COR-L47 (cell line): ENCODE results near the gene HYDIN.

Experiments used
- DNase-seq: peaks from one replicate; lab custom pipeline; 2025; lab: John Stamatoyannopoulos, UW

HYDIN gene

DNA sequence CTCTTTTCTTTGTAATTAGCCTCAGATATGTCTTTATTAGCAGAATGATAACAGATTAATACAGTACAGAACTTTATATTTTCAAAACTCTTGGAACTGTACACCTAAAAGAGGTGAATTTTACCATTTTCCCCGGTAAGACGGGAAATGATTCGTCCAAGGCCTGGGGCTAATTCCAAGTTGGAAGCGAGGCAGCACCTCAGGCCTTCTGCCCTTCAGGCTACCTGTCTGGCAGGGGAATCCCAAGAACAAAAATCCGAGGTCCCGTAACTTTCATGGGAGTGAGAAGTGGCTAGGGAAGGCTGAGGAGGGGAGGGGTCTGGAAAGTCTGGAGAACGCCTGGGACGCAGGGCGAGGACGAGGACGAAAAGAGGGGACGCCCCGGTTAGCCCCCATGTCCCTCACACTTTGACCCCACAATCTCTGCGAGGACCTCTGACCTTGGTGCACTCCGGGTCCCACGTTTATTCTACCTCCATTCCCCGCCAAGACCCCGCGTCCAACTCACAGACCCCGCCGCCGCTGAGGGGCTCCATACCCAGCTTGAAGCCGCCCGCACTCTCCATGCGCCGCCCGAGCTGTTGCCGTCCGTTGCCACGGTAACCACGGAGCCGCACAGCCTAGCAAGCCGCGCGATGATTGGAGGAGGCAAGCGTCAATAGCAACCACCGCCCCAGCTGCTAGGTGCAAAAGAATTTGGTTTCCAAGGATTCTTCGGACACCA, at the start of gene HYDIN:
Gene HYDIN (minus strand): TSS at position 601 of the 724 bp plus-strand sequence. CDS start 43,827 bp downstream, outside the sequence.
- DNase-seq: peak; percentile 75

GRCh38 chr16:71276589-71277334, 46.2 kb upstream of the HYDIN start:
- no peak for DNase-seq

- no peak for DNase-seq
Measured at GRCh38 chr16:71273384-71273783, 42.9 kb upstream of the HYDIN start.

DNA sequence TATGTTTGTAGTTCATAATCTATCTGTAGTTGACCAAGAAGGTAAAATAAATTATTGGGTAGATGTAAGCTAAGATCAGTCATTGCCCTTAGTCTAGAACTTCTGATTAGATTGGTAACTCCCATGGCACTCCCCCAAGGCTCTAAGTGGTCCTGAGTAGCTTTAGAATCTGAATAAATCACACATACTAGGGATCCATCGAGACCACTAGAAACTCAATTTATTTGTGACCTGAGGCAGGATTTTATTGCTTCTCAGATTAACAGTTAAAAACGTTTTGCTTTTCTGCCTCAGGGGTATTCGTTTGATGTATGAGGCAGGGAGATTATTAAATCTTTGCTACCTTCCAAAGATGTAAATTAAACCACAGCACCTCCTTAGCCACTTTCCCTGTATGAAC, 33.8 kb upstream of the HYDIN start:
- no peak for DNase-seq

DNA sequence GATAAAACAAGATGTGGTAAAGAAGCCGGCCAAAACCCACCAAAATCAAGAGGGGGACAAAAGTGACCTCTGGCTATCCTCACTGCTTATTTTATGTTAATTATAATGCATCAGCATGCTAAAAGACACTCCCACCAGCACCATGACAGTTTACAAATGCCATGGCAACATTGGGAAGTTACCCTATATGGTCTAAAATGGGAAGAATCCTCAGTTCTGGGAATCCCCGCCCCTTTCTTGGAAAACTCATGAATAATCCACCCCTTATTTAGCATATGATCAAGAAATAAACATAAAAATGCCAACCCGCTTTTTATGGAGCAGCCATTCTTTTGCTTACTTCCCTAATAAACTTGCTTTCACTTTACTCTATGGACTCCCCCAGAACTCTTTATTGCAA, 33.1 kb upstream of the HYDIN start:
- no peak for DNase-seq

DNA sequence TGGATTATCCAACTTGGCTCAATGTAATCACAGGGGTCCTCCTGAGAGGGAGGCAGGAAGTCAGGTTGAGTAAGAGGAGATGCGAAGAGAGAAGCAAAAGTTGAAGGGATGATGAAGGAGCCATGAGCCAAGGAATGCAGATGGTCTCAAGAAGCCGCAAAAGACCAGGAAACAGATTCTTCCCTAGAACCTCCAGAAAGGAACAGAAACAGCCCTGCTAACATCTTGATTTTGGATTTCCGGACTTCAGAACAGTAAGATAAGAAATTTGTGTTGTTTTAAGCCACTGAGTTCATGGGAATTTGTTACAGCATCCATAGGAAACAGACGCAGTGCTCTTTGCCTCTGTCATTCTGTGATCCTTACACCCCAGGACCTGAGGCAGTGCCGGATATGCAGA, 31.9 kb upstream of the HYDIN start:
- no peak for DNase-seq

GRCh38 chr16:71260995-71261394, 30.5 kb upstream of the HYDIN start:
- no peak for DNase-seq

DNA sequence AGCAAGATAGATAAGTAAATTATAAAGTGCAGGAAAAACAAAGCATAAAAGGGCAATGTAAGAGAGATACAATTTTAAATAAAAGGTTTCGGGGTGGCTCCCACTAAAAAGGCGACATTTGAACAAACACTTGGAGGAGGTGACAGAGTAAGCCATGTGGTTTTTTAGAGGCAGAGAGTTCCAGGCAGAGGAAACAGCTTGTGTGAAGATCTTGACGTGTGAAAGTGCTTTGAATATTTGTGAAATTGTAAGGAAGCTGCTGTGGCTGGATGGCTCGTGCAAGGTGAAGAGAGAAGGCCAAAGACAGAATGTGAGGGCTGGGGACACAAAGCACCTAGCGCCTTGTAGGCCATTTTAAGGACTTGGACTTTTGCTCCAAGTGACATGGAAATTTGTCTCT, 28.6 kb upstream of the HYDIN start:
- DNase-seq: no peak

GRCh38 chr16:71258372-71258771, 27.9 kb upstream of the HYDIN start:
- DNase-seq: no peak

GRCh38 chr16:71257768-71258167, 27.2 kb upstream of the HYDIN start:
- DNase-seq: no peak

DNA sequence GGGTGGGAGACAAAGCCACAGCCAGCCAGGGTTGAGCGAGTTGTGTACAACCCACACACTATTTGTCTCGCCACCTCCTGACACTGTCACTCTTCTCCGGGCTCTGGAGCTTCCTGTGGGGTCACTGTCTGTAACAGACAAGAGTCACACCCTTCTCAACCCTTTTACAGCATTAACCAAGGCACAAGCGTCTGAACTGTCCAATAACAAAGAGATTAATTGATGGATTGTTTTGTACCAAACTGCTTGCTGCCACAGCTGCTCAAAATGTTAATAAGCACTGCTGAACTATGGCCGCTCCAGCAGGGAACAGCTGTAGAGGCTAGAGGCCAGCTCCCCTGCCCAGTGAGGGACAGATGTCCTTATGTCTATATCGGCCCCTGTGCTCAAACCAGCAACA, 25.2 kb upstream of the HYDIN start:
- no peak for DNase-seq

DNA sequence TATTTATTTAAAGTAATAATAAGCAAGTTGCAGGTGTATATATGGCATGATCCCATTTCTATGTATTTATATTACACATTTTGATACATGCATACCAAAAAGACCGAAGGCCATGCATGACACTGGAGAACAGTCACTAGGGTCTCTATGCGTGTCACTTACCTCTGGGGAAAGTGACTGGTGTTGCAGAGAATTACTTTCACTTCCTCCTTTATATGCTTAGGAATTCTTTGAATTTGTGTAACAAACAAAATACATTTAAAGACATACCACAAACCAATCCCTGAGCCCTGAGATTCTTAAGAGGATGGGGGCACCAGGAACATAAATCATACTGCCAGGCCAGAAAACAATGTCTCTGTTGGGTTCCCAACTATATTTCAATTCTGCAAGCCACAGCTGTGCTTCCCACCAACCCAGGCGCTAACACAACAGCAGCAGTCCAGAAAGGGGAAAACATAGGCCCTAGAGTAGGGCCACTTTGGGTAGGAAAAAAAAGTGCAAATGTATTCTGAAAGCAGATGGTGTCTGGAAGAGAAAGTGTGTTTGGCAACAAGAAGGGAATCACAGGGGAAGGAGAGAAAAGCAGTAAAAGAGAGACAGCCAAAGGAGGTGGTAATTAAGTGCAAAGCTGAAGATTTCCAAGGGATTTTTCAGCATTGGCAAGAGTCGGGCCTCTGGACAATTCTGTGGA, 24.5 kb upstream of the HYDIN start:
- no peak for DNase-seq

DNA sequence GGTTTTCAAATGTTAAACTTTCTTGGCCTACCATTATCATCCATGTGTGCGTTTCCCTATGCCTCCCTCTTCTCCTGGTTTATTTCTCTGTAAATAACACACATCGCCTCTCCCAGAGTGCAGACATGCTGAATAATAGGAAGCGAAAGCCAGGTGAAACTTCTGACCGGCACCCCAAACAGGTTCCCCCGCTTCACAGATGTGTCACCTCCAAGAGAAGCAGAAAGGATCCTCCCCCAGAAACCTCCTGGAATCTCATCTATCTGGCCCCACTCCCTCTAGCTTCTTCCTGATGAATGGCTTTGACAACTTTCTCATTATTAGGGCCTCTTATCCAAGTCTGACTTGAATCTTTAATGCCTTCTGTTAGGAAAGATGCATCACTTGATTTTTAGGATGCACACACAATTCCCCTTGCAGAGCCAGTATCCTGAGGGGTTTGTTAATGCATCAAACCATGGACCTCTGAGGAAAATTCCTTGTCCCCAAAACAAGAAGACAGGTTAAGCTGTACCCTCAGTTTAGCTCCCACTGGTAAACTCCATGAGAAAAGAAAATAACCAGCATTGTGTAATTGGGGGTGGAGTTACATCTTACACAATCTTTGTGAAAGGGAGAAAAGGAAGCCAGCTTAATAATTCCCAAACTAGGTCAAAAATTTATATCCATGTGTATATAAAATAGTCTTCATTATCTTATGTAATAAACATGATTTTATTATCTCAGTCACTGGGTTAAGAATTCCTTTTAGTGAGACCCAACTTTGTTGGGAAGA, 20.1 kb upstream of the HYDIN start:
- DNase-seq: no peak

- DNase-seq: no peak
Measured at GRCh38 chr16:71249399-71249798, 18.9 kb upstream of the HYDIN start.

GRCh38 chr16:71247478-71247877, 17.0 kb upstream of the HYDIN start:
- DNase-seq: no peak

DNA sequence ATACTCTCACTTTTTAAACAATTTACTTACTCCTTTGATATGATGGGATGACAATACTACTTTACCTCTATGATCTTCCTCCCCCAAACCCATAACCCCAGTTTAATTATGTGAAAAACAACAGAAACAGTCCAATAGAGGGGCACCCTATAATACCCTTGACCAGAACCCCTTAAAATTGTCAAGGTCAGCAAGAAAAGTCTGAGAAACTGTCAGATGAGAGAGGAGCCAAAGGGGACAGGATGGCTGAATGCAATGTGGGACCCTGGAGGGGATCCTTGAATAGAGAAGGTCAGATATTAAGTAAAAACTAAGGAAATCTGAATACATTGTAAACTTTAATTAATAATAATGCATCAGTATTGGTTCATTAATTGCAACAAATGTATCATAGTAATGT, 15.8 kb upstream of the HYDIN start:
- no peak for DNase-seq

GRCh38 chr16:71244521-71244920, 14.0 kb upstream of the HYDIN start:
- no peak for DNase-seq

DNA sequence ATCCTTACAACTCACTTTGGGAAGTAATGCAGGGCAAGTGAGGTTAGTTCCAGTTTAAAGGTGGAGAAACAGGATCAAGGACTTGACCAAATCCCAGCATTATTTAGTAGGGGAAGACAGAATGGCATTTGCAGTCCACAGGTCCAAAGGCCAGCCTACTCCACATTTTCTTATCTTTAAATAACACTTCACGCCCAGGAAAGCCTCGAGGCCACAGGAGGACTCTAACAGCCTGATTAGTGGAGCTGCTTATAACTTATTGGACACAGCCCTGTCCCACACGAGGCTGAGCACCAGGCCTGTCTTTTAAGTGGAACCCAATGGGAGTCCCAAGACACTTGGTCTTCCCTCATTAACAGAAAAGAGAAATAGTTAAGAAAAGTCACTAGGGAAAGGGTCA, 12.1 kb upstream of the HYDIN start:
- no peak for DNase-seq

- DNase-seq: no peak
Measured at GRCh38 chr16:71242036-71242435, 11.5 kb upstream of the HYDIN start.

DNA sequence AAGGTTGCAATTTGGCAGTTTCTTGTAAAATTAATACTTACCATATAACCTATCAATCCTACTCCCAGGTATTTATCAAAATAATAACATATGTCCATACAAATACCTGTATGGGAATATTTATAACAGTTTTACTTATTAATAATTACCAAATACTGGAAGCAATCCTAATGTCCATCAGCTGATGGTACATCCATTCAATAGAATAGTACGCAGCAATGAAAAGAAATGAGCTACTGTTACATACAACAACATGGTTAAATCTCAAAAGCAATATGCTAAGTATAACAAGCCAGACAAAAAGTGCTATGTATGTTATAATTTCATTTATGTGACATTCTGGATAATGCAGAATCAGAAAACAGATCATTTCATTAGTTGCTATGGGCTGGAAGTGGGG, 1.2 kb downstream of the HYDIN start:
- DNase-seq: no peak

GRCh38 chr16:71226229-71227141, 4.0 kb downstream of the HYDIN start:
- DNase-seq: no peak
